GM18868 (cell line): ENCODE measurements around the gene RNF130.
"Not testable (repeated sequence)": the region's sequence is repeated elsewhere in the genome, so short reads cannot be mapped to it uniquely, and the experiment has no call there.

Experiments
- ATAC-seq: cut with Tn5 transposase; IDR thresholded peaks from one replicate; pipeline ENCODE4 v1.9.1; 2021; ENCODE audit warnings: mild to moderate bottlenecking, moderate library complexity; ENCODE audit not compliant: unreplicated experiment

The RNF130 gene

GRCh38 chr5:180026320-180026719 is 45.2 kb downstream of the RNF130 start:
- ATAC-seq = no peak

GRCh38 chr5:180021900-180022299 is 49.7 kb downstream of the RNF130 start:
- ATAC-seq = no peak

DNA sequence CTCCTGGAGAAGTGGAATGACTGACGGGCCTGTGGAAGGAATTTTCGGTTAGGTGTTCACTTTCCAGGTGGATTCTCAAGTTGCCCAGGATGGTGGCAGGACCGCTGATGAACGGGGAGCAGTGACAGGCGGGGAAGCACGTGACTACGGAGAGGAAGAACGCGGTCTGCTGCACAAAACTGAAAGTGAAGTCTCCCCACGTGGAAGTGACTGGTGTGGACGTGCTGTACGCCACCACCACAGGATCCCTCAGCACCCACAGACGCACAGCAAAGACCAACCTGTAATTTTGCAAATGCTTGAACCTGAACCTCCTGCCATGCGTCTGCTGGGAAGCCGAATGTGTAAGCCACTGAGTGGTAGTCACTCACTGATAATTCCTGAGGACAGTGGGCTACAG is 51.4 kb downstream of the RNF130 start:
- ATAC-seq = no peak

DNA sequence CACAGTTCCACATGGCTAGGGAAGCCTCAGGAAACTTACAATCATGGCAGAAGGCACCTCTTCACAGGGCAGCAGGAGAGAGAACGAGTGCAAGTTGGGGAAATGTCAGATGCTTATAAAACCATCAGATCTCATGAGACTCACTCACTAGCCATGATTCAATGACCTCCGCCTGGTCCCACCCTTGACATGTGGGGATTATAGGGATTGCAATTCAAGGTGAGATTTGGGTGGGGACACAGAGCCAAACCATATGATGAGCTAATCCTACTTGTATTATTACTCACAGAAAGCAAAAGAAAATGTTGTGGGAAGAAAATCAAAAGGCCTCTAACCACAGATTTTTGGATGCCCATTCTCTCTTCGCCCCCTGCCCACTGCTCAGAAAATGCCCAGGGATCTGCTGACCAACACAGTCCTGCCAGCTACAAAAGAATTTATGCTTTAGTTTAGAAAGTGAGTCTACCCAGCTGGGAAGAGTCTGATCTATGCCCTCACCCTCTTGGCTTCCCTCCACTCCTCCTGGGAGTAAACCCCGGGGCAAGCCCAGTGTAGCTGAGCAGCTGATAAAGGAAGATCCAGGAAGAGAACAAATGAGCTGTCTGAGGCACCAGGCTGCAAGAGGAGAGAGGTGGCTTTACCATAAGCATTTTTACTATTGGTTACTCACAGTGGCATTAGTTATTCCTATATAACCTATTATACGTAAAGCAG is 53.1 kb downstream of the RNF130 start:
- ATAC-seq = no peak

DNA sequence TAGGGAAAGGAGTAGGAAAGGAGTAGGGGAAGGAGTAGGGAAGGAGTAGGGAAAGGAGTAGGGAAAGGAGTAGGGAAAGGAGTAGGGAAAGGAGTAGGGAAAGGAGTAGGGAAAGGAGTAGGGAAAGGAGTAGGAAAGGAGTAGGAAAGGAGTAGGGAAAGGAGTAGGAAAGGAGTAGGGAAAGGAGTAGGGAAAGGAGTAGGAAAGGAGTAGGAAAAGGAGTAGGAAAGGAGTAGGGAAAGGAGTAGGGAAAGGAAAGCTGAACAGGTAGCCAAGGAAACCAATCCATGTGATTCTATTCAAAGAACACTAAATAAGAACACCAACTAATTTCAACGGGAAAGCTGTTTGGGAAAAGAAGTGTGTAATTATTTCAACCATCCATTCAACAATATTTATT is 56.0 kb downstream of the RNF130 start:
- not testable (repeated sequence) for ATAC-seq

GRCh38 chr5:180013678-180014077 is 57.9 kb downstream of the RNF130 start:
- no peak for ATAC-seq

GRCh38 chr5:180012316-180012715 is 59.2 kb downstream of the RNF130 start:
- ATAC-seq = no peak

DNA sequence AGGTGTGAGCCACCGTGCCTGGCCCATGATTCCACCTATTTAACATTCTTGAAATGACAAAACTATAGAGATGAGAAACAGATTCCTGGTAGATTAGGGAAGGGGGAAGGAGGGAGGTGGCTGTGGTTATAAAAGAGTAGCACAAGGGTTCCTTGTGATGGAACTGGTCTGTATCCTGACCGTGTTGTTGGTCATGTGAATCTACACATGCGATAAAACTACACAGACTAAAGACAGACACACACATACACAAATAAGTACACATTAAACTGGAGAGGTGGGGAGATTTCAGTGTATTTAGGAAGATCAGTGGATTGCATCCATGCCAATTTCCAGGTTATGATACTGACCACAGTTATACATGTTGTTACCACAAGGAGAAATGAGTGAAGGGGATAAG is 60.9 kb downstream of the RNF130 start:
- no peak for ATAC-seq

DNA sequence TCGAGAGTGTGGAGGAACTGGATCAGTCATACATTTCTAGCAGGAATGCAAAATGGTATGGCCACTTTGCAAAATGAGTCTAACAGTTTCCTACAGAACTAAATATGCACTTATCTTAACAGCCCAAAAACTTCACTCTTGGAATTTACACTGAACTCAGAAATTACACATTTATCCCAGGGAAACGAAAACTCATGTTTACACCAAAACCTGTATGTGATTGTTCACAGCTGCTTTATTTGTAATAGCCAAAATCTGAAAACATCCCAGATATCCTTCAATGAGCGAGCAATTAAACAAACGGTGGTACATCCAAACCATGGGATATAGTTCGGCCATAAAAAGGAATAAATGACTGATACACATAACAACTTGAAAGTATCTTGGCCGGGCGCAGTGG is 62.0 kb downstream of the RNF130 start:
- no peak for ATAC-seq

DNA sequence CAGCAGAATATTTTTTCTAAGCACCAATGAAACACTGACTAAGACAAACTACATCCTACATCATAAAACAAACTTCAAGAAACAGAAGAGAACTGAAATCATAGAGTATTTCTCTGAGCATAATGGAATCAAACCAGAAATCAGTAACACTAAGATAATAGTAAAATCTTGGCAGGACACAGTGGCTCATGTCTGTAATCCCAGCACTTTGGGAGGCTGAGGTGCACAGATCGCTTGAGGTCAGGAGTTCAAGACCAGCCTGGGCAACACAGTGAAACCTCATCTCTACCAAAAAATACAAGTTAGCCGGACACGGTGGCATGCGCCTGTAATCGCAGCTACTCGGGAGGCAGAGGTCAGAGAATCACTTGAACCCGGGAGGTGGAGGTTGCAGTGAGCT is 63.1 kb downstream of the RNF130 start:
- ATAC-seq = no peak

DNA sequence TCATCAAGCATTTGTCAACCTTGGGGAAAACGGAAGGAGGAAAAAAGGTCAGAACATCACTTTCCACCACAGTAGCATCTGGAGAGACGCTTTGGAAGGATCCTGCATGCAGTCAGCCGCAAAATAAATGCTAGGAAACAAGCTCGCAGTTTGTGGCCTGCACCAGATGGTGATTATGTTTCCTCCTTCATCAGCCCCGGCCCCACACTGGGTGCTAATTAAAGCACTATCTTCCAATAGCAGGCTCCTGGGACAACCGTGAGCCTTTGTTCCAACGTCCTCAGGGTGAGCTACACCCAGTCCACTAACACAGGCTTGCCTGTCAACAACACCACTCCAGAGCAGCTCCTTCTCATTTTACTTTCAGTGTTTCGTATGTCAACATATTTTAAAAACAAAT is 64.0 kb downstream of the RNF130 start:
- ATAC-seq = no peak

- ATAC-seq = no peak
Observed at GRCh38 chr5:180006141-180006540, 65.4 kb downstream of the RNF130 start.

GRCh38 chr5:180003127-180003526 is 68.4 kb downstream of the RNF130 start:
- ATAC-seq = no peak

DNA sequence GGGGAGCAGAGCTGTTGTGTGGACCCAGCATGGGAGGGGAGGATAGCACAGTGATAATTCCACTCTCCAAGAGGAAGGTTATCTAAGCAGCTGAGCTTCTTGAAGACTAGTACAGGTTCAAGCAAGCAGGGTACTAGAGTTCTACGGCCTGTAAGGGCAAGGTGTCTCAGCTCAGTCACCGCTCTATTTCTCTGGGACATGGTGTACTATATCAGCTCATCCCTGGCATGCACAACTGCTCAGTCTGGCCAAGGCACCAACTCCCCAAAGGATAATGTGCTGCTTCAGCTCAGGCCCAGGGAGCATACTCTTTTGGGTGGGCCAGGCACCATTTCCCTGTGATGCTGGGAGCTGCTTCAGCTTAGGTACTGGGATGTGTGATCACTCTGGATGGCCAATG is 69.8 kb downstream of the RNF130 start:
- ATAC-seq = no peak

GRCh38 chr5:180001136-180001535 is 70.4 kb downstream of the RNF130 start:
- ATAC-seq = no peak

DNA sequence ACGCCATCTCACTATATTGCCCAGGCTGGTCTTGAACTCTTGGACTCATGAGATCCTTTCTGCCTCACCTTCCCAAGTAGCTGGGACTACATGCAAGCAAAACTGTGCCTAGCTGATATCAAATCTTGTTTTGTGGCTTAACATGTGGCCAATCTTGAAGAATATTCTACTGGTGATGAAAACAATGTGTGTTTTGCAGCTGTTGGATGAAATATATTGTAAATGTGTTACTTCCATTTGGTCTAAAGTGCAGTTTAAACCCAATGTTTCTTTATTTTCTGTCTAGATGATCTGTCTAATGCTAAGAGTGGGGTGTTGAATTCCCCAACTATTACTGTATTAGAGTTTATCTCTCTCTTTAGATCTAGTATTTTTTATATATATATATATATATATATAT is 73.1 kb downstream of the RNF130 start:
- no peak for ATAC-seq

- ATAC-seq = no peak
Observed at GRCh38 chr5:179994583-179995323, 76.8 kb downstream of the RNF130 start.

- ATAC-seq = not testable (repeated sequence)
Observed at GRCh38 chr5:179992855-179993254, 78.7 kb downstream of the RNF130 start.

DNA sequence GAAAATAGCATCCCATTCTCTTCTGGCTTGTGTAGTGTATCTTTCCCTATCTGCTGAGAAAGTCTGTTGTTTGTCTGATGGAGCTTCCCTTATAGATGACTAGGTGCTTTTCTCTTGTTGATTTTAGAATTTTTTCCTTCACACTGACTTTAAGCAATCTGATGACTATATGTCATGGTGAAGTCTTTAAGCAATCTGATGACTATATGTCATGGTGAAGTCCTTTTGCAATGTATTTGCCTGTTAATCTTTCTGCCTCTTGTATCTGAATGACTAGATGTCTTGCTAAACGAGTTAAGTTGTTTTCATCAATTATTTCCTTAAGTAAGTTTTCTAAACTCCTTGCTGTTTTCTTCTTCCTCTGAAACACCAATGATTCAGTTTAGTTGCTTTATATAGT is 80.5 kb downstream of the RNF130 start:
- no peak for ATAC-seq

DNA sequence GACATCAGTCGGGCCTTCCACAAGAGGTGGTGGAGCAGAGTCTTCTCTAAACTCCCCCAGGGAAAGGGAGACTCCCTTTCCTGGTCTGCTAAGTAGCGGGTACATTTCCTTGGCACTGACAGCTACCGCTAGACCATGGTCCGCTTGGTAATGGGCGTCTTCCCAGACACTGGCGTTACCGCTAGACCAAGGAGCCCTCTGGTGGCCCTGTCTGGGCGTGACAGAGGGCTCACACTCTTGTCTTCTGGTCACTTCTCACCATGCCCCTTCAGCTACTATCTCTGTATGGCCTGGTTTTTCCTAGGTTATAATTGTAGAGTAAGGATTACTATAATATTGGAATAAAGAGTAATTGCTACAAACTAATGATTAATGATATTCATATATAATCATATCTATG is 81.0 kb downstream of the RNF130 start:
- ATAC-seq = not testable (repeated sequence)

GRCh38 chr5:179986328-179986727 is 85.2 kb downstream of the RNF130 start:
- no peak for ATAC-seq

- ATAC-seq = no peak
Observed at GRCh38 chr5:179981636-179982035, 89.9 kb downstream of the RNF130 start.

GRCh38 chr5:179980767-179981166 is 90.8 kb downstream of the RNF130 start:
- ATAC-seq = no peak
